NCI-H1417 (cell line): ENCODE measurements around the gene ZNF416.
A peak's percentile ranks its signal among the peaks of the same experiment; 100 is the strongest.

ENCODE experiments used
- DNase-seq, 3 experiments: peaks; one replicate each; lab custom pipeline; 2025; lab: John Stamatoyannopoulos, UW

The ZNF416 gene

DNA sequence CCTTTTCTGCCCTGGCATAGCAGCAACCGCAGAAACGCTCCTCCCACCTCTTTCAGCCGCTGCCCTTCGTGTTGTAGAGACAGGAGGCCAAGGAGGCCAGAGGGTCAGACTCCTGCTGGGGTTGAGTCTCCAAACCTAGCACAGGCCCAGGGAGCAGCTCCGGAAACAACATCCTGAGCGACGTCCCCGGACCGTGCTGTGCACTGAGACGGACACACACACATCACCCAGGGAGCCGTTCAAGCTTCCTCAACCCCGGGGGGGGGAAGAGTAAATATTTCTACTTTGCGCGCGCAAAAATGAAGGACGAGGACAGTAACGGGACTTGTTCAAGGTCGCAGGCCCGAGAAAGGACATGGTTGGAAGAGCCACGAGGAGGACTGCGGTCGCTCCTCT, 19.7 kb downstream of the ZNF416 start:
- peak; percentile 2 to 40 (median 13) for DNase-seq

DNA sequence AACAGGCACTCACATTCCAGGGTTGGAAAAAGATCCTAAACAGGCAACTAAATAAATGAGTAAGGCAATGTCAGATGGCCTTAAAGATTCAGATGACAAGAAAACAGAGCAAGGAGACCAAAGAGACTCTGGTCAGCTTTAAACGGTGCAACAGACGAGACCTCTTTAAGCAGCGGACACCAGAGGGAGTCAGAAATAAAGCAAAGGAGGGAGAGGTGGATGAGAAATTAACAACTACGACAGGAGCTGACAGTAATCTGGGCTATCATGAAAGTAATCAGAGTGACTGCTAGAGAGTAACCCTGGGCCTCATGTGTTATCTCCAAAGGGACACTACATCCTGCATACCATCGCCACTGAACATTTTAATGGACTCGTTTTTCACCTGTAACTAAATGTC, 20.2 kb downstream of the ZNF416 start:
- DNase-seq, result no peak

DNA sequence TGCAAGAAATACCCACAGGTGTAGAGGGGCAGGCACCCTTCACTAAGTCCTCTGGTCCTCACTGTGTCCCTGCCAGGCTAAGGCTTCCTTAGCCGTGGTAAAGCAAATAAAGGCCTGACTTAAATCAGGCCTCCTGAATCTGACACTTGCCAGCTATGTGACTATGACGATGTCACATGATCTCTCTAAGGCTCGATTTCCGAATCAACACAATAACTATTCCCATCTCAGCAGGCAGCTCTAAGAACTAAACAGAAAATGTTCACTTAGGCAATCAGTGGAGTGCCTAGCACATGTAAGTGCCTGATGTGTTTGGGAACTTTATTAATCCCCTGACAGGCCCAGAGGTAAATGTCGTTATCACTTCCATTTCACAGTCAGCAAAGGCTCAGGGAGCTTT, 21.1 kb downstream of the ZNF416 start:
- no peak for DNase-seq

DNA sequence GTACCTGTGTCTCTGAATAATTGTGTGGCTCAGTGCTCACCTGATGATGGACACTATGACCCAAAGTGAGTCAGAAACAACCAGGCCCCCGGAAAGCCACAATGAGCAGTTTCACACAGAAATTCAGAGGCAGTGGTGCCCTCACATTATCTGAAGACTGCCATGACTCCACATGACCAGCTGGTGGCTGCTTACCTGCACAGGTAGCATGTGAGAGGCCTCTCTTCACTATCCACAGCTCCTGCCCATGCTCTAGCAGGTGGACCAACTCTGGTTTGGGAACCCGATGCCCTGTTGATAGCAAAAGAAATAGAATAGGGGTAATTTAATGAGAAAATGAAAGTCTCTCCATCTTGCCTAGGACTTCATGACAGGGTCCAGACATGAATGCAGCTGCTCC, 26.3 kb downstream of the ZNF416 start:
- no peak for DNase-seq

DNA sequence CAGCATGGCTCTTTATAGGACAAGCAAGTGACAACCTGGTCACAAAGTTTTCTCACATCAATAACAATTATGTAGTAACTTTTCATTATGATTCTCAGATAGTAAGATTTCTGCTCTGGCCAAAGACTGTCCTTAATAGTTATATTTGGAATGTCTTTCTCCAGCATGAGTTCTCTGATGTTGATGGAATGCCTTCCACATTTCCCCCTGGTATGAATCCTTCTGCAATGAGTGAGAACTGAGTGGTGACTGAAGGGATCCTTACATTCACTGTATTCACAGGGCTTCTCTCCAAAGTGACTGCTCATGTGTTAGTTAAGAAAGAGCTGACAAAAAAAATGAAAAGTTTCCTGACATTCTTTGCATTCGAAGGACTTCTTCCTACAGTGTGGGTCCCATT, 32.2 kb downstream of the ZNF416 start:
- no peak for DNase-seq

DNA sequence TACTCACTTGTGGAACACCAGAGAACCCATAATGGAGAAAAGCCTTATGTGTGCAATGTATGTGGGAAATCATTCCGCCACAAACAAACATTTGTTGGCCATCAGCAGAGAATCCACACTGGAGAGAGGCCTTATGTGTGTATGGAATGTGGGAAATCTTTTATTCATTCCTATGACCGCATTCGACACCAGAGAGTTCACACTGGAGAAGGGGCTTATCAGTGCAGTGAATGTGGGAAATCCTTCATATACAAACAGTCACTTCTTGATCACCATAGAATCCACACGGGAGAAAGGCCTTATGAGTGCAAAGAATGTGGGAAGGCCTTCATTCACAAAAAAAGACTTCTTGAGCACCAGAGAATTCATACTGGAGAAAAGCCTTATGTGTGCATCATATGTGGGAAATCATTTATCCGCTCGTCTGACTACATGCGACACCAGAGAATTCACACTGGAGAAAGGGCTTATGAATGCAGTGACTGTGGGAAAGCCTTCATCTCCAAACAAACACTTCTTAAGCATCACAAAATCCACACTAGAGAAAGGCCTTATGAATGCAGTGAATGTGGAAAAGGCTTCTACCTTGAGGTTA, 40.7 kb downstream of the ZNF416 start:
- DNase-seq, result no peak

DNA sequence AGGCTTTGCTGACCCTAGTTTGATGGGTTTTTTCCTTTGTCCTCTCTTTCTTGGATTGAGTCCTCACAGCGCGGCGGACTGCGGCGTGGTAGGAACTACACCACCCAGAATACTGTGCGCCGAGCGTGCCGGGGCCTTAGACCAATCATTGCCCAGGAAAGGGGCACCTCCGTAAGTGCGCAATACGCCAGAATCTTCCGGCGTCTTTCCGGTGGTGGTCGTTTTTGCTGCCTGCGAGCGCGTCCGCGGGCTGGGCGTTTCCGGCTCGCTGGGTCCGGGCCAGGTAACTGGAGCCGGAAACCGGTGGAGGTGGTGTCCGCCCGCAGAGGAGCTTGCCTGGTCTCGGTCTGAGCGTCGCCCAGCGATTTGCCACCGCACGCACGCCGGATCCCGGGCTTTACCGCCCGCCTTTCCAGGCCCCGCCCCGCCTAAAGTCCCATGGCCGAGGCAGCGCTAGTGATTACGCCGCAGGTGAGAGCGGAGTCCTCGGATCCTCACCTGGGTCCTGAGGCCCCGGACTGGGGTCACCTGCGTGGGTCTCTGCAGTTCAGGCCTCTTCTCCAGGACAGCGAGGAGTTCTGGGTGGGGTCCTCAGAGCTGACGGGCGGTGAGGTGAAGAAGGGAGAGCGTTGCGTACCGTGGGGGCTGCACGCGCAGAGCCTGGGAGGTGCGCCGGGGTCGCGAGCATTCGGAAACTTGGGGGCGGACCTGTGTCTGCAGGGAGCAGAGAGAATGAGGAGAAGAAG, 51.4 kb downstream of the ZNF416 start, which contains the start of gene ZNF549:
ZNF549 (plus strand) TSS at position 221 of the 746 bp plus-strand sequence; CDS start at position 439, 218 bp downstream.
- peak; percentile 89 to 95 (median 94) for DNase-seq
